HG03378 (cell line): ENCODE measurements around the gene LRRK2.

Experiments used
- ATAC-seq: cut with Tn5 transposase; IDR thresholded peaks from one replicate; pipeline ENCODE4 v1.9.1; 2021; ENCODE audit warnings: mild to moderate bottlenecking, moderate library complexity; ENCODE audit not compliant: unreplicated experiment

The LRRK2 gene

GRCh38 chr12:40224439-40225291, at the start of gene LRRK2:
TSS of gene LRRK2 (plus strand) at chr12:40224997. CDS start at chr12:40225132, 135 bp downstream.
- ATAC-seq, result peak; percentile 38

GRCh38 chr12:40175045-40175444, 49.8 kb upstream of the LRRK2 start:
- ATAC-seq, result peak; percentile 54

- no peak for ATAC-seq
Observed at GRCh38 chr12:40175489-40175888, 49.3 kb upstream of the LRRK2 start.

- no peak for ATAC-seq
Observed at GRCh38 chr12:40178701-40179100, 46.1 kb upstream of the LRRK2 start.

GRCh38 chr12:40181490-40181889, 43.3 kb upstream of the LRRK2 start:
- no peak for ATAC-seq

GRCh38 chr12:40183715-40184114, 41.1 kb upstream of the LRRK2 start:
- ATAC-seq, result no peak

- no peak for ATAC-seq
Observed at GRCh38 chr12:40184493-40185302, 40.1 kb upstream of the LRRK2 start.

- ATAC-seq, result no peak
Observed at GRCh38 chr12:40185303-40185693, 39.5 kb upstream of the LRRK2 start.

- no peak for ATAC-seq
Observed at GRCh38 chr12:40188558-40189320, 36.1 kb upstream of the LRRK2 start.

GRCh38 chr12:40192704-40193255, 32.0 kb upstream of the LRRK2 start:
- ATAC-seq, result peak; percentile 99

- no peak for ATAC-seq
Observed at GRCh38 chr12:40194846-40195245, 30.0 kb upstream of the LRRK2 start.

- no peak for ATAC-seq
Observed at GRCh38 chr12:40197590-40197989, 27.2 kb upstream of the LRRK2 start.

GRCh38 chr12:40198601-40199000, 26.2 kb upstream of the LRRK2 start:
- ATAC-seq, result no peak

GRCh38 chr12:40202095-40203059, 22.4 kb upstream of the LRRK2 start:
- peak; percentile 79 for ATAC-seq

GRCh38 chr12:40203060-40203430, 21.8 kb upstream of the LRRK2 start:
- ATAC-seq, result peak; percentile 28

GRCh38 chr12:40204337-40204736, 20.5 kb upstream of the LRRK2 start:
- ATAC-seq, result no peak

- ATAC-seq, result no peak
Observed at GRCh38 chr12:40207551-40207950, 17.2 kb upstream of the LRRK2 start.

- ATAC-seq, result peak; percentile 96
Observed at GRCh38 chr12:40208707-40209446, 15.9 kb upstream of the LRRK2 start.

- no peak for ATAC-seq
Observed at GRCh38 chr12:40209886-40210285, 14.9 kb upstream of the LRRK2 start.
